A673 (cell line): ENCODE measurements around the gene RGL3.
"Not testable (repeated sequence)": the region's sequence is repeated elsewhere in the genome, so short reads cannot be mapped to it uniquely, and the experiment has no call there.

Source experiments
- EZH2 ChIP-seq: fragments of 200-600 bp; sonication (generic); IDR thresholded peaks from 2 replicates; pipeline ENCODE4 v1.6.1; 2017; ENCODE audit warnings: borderline replicate concordance, low read depth, mild to moderate bottlenecking, mixed read lengths, antibody characterized with exemption, low read length; ENCODE audit not compliant: poor library complexity, severe bottlenecking
- TF ChIP-seq, protein P1 (sequence below): fragments of 300-800, 200-600 bp; sonication (generic); conservative IDR thresholded peaks from 2 replicates; pipeline ENCODE4 v1.5.1; 2017; ENCODE audit warnings: low read depth, mild to moderate bottlenecking, antibody characterized with exemption, low read length, moderate library complexity, mixed read lengths

DNA sequence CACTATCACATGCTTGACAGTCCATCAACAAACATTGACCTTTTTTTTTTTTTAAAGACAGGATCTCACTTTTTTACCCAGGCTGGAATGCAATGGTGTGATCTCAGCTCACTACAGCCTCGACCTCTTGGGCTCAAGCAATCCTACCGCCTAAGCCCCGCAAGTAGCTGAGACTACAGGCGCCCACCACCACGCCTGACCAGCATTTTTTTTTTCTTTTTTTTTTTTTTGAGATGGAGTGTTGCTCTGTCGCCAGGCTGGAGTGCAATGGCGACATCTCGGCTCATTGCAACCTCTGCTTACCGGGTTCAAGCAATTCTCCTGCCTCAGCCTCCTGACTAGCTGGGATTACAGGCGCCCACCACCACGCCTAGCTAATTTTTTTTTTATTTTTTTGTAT is 39.8 kb upstream of the RGL3 start:
- TF ChIP-seq, protein P1, sequence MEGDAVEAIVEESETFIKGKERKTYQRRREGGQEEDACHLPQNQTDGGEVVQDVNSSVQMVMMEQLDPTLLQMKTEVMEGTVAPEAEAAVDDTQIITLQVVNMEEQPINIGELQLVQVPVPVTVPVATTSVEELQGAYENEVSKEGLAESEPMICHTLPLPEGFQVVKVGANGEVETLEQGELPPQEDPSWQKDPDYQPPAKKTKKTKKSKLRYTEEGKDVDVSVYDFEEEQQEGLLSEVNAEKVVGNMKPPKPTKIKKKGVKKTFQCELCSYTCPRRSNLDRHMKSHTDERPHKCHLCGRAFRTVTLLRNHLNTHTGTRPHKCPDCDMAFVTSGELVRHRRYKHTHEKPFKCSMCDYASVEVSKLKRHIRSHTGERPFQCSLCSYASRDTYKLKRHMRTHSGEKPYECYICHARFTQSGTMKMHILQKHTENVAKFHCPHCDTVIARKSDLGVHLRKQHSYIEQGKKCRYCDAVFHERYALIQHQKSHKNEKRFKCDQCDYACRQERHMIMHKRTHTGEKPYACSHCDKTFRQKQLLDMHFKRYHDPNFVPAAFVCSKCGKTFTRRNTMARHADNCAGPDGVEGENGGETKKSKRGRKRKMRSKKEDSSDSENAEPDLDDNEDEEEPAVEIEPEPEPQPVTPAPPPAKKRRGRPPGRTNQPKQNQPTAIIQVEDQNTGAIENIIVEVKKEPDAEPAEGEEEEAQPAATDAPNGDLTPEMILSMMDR, result not testable (repeated sequence)
- not testable (repeated sequence) for TF ChIP-seq EZH2
